H1 (cell line): ENCODE results near the gene SSU72.

Experiments used
- CTCF ChIP-seq, 3 experiments: IDR thresholded peaks; 1 replicate in 2 of 3; 2 replicates in 1 of 3; pipeline versions ENCODE4 v1.5.1 to v1.6.1; 2011; ENCODE audit warnings: low read length in 3 of 3, mild to moderate bottlenecking in 3 of 3, inconsistent platforms in 2 of 3, low read depth in 1 of 3, moderate library complexity in 1 of 3; ENCODE audit not compliant: insufficient read depth in 1 of 3; ENCODE audit errors: control extremely low read depth in 1 of 3
- POLR2A ChIP-seq, 2 experiments: IDR thresholded peaks; 1 replicate in 1 of 2; 2 replicates in 1 of 2; pipeline ENCODE4 v1.6.1; 2011; ENCODE audit warnings: low read depth in 2 of 2, low read length in 2 of 2, mild to moderate bottlenecking in 2 of 2; ENCODE audit errors: control extremely low read depth in 1 of 2
- POLR2AphosphoS5 ChIP-seq: IDR thresholded peaks from 2 replicates; pipeline ENCODE4 v1.6.1; 2011; ENCODE audit warnings: low read depth, low read length
- SP1 ChIP-seq: IDR thresholded peaks from 2 replicates; pipeline ENCODE4 v1.6.1; 2011; ENCODE audit warnings: low read depth, low read length

- TF ChIP-seq CTCF (IDR thresholded peaks at IDR 0.05; ENCODE audit: control extremely low read depth in 1 of 3, insufficient read depth in 1 of 3, low read depth in 1 of 3, low read length in 3 of 3) (no peak), SP1 (no peak), POLR2A (IDR thresholded peaks at IDR 0.05; ENCODE audit: control extremely low read depth in 1 of 2, low read depth in 2 of 2, low read length in 2 of 2) (no peak), POLR2AphosphoS5 (no peak)
Observed at GRCh38 chr1:1609822-1610485, 35.3 kb upstream of the SSU72 start.
